Osteoblast (primary cell): ENCODE measurements around the gene NLRP11. TPM values are rescaled to one million over a fixed set of nuclear protein-coding genes. Genes with fewer than 3 reads are reported as not detected.

Source experiments
- DNase-seq: peaks from one replicate; pipeline ENCODE4 v3.0.0; 2011; ENCODE audit warnings: low spot score, mixed read lengths; ENCODE audit not compliant: insufficient read length; ENCODE audit errors: missing footprints
- H2AFZ ChIP-seq: 2 replicates; pipeline ENCODE4 v1.6.0; 2011; ENCODE audit warnings: mild to moderate bottlenecking, low read length
- H3K27ac ChIP-seq: 2 replicates; pipeline ENCODE4 v1.5.1; 2011; ENCODE audit warnings: mild to moderate bottlenecking, low read depth, low read length, moderate library complexity
- H3K27me3 ChIP-seq: 2 replicates; pipeline ENCODE4 v1.6.0; 2012; ENCODE audit warnings: mild to moderate bottlenecking, control low read depth, inconsistent platforms, low read length, moderate library complexity; ENCODE audit not compliant: insufficient read depth
- H3K36me3 ChIP-seq: 2 replicates; pipeline ENCODE4 v1.5.1; 2011; ENCODE audit warnings: mild to moderate bottlenecking, low read length, control low read depth, moderate library complexity; ENCODE audit not compliant: insufficient read depth
- H3K4me1 ChIP-seq: 2 replicates; pipeline ENCODE4 v1.5.1; 2011; ENCODE audit warnings: mild to moderate bottlenecking, low read length, control low read depth, moderate library complexity; ENCODE audit not compliant: insufficient read depth
- H3K4me2 ChIP-seq: 2 replicates; pipeline ENCODE4 v1.6.0; 2011; ENCODE audit warnings: mild to moderate bottlenecking, low read length; ENCODE audit not compliant: insufficient read depth
- H3K4me3 ChIP-seq: fragments of 200-600 bp; sonication (generic); 3 replicates; pipeline ENCODE4 v1.5.1; 2012; ENCODE audit warnings: mild to moderate bottlenecking, low read length, inconsistent platforms; ENCODE audit not compliant: insufficient read depth
- H3K79me2 ChIP-seq: 2 replicates; pipeline ENCODE4 v1.6.0; 2012; ENCODE audit warnings: mild to moderate bottlenecking, low read length, control low read depth, inconsistent platforms; ENCODE audit not compliant: insufficient read depth
- H3K9me3 ChIP-seq: 2 replicates; pipeline ENCODE4 v1.5.1; 2011; ENCODE audit warnings: low read depth, low read length, control low read depth
- H4K20me1 ChIP-seq: 2 replicates; pipeline ENCODE4 v1.6.0; 2012; ENCODE audit warnings: mild to moderate bottlenecking, low read length, control low read depth; ENCODE audit not compliant: insufficient read depth
- total RNA-seq: library from RNA; depleted of rRNA; stranded (reverse); fragments of >200 nt; gene quantifications from 2 replicates; pipeline ENCODE4 v1.2.3, GENCODE V29; 2012
- TF ChIP-seq, protein P1 (sequence below): IDR thresholded peaks from 2 replicates; pipeline ENCODE4 v1.5.1; 2011; ENCODE audit warnings: mild to moderate bottlenecking, low read depth, low read length, moderate library complexity; ENCODE audit errors: extremely low read depth

NLRP11 gene
- not detected in 2 replicates for total RNA-seq

DNA sequence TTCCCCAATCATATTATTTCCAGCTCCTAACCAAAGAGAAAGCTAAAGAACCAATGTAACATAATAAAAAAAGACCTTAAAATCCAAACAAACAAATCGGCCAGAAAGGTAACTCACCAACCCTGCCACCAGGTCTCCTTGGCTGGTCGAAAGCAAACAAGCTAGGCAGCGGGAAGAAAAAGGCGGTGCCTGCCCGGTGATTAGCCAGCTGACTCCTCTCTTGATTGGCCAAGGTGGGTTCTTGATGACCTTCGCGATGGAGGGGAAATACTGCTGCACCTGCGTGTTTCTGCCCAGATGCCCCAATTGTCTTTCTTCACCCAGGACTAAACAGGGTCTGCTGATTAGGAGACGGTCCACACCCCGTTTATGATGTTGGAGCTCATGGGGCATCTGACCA, at the start of gene NLRP11:
Gene NLRP11, minus strand, starts transcription at position 154 of the 400 bp plus-strand sequence. CDS start 13,825 bp downstream, outside the sequence.
- Histone ChIP-seq H3K36me3 (no peaks in the 10 kb centered on the region), H3K4me1 (no peaks in the 10 kb centered on the region), H3K27ac (no peak within 1 kb of the TSS), H3K27me3 (no peaks in the 10 kb centered on the region), H3K4me2 (no peak within 1 kb of the TSS), H3K9me3 (no peaks in the 10 kb centered on the region), H4K20me1 (no peaks in the 10 kb centered on the region), H3K4me3 (no peak within 1 kb of the TSS), H2AFZ (no peak within 1 kb of the TSS), H3K79me2 (no peaks in the 10 kb centered on the region)
- TF ChIP-seq, protein P1, sequence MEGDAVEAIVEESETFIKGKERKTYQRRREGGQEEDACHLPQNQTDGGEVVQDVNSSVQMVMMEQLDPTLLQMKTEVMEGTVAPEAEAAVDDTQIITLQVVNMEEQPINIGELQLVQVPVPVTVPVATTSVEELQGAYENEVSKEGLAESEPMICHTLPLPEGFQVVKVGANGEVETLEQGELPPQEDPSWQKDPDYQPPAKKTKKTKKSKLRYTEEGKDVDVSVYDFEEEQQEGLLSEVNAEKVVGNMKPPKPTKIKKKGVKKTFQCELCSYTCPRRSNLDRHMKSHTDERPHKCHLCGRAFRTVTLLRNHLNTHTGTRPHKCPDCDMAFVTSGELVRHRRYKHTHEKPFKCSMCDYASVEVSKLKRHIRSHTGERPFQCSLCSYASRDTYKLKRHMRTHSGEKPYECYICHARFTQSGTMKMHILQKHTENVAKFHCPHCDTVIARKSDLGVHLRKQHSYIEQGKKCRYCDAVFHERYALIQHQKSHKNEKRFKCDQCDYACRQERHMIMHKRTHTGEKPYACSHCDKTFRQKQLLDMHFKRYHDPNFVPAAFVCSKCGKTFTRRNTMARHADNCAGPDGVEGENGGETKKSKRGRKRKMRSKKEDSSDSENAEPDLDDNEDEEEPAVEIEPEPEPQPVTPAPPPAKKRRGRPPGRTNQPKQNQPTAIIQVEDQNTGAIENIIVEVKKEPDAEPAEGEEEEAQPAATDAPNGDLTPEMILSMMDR: no peak
- DNase-seq: no peak

GRCh38 chr19:55877211-55877610, 45.4 kb upstream of the NLRP11 start:
- H3K36me3 ChIP-seq: no peaks in the 10 kb centered on the region
- DNase-seq: no peak
- H3K27me3 ChIP-seq: no peaks in the 10 kb centered on the region
- H3K9me3 ChIP-seq: no peaks in the 10 kb centered on the region
- H4K20me1 ChIP-seq: no peaks in the 10 kb centered on the region
- no peak overlapping the region for H3K4me2 ChIP-seq
- H2AFZ ChIP-seq: no peak overlapping the region
- H3K4me3 ChIP-seq: no peak overlapping the region
- TF ChIP-seq, protein P1: no peak
- H3K27ac ChIP-seq: no peak overlapping the region
- no peaks in the 10 kb centered on the region for H3K4me1 ChIP-seq
- no peaks in the 10 kb centered on the region for H3K79me2 ChIP-seq

DNA sequence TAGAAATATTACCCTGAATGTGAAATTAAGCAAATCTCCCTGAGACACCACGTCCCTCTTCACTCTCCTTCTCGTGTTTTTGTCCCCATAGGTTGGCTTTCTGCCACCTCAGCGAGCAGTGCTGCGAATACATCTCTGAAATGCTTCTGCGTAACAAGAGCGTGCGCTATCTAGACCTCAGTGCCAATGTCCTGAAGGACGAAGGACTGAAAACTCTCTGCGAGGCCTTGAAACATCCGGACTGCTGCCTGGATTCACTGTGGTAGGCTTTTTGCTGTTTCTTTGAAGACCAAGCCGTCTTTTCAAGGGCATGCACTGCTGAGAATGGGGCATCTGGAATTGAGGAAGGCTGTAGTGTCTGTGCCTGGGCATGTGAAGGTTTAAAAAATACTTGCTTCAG, 38.9 kb upstream of the NLRP11 start:
- Histone ChIP-seq H3K4me1 (no peaks in the 10 kb centered on the region), H3K4me3 (no peak overlapping the region), H3K36me3 (no peaks in the 10 kb centered on the region), H2AFZ (no peak overlapping the region), H3K27me3 (no peaks in the 10 kb centered on the region), H3K27ac (no peak overlapping the region), H3K79me2 (no peaks in the 10 kb centered on the region), H4K20me1 (no peaks in the 10 kb centered on the region), H3K9me3 (no peaks in the 10 kb centered on the region), H3K4me2 (no peak overlapping the region)
- TF ChIP-seq, protein P1: no peak
- DNase-seq: no peak

DNA sequence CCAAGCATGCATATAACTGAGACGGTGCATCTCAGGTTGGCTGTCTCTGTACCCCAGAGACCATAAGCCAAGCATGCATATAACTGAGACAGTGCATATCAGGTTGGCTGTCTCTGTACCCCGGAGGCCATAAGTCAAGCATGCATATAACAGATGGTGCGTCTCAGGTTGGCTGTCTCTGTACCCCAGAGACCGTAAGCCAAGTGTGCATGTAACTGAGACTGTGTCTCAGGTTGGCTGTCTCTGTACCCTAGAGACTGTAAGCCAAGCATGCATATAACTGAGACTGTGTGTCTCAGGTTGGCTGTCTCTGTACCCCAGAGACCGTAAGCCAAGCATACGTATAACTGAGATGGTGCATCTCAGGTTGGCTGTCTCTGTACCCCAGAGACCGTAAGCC, 35.3 kb upstream of the NLRP11 start:
- no peak overlapping the region for H3K27ac ChIP-seq
- no peaks in the 10 kb centered on the region for H4K20me1 ChIP-seq
- H3K9me3 ChIP-seq: no peaks in the 10 kb centered on the region
- no peak overlapping the region for H3K4me3 ChIP-seq
- no peak overlapping the region for H3K4me2 ChIP-seq
- H2AFZ ChIP-seq: no peak overlapping the region
- no peaks in the 10 kb centered on the region for H3K36me3 ChIP-seq
- H3K79me2 ChIP-seq: no peaks in the 10 kb centered on the region
- no peaks in the 10 kb centered on the region for H3K4me1 ChIP-seq
- TF ChIP-seq, protein P1: no peak
- no peaks in the 10 kb centered on the region for H3K27me3 ChIP-seq
- DNase-seq: no peak
